HepG2 (cell line): ENCODE data around the gene NEGR1. TPM values are rescaled to one million over a fixed set of nuclear protein-coding genes. Genes with fewer than 3 reads are reported as not detected.

Experiments
- ZFYVE20 ChIP-seq: sonication (generic); formaldehyde crosslinking; IDR thresholded peaks from 2 replicates; pipeline ENCODE4 v1.8.0; 2023; ENCODE audit warnings: low read depth, mild to moderate bottlenecking, moderate library complexity, missing genetic modification reagents, borderline replicate concordance
- ZNF234 ChIP-seq: sonication (generic); formaldehyde crosslinking; conservative IDR thresholded peaks from 2 replicates; pipeline ENCODE4 v1.5.1; 2020; ENCODE audit warnings: mild to moderate bottlenecking, missing genetic modification reagents
- ZNF629 ChIP-seq: sonication (generic); formaldehyde crosslinking; conservative IDR thresholded peaks from 2 replicates; pipeline ENCODE4 v1.5.0; 2020; ENCODE audit warnings: missing genetic modification reagents
- ZNF788 ChIP-seq: sonication (generic); formaldehyde crosslinking; IDR thresholded peaks from 2 replicates; pipeline ENCODE4 v1.5.0; 2020; ENCODE audit warnings: mild to moderate bottlenecking, missing genetic modification reagents, borderline replicate concordance
- polyA plus RNA-seq, 8 experiments: library from polyadenylated mRNA; depleted of rRNA in 3 of 8; stranded (reverse) in 7 of 8; unstranded in 1 of 8; fragments of >200 nt; fragmentation: Illumina TruSeq in 4 of 8; extraction: Trizol in 4 of 8; gene quantifications; 2 replicates each; pipeline versions ENCODE4 v1.2.1 to v1.2.3, GENCODE V29; 2011 to 2016; ENCODE audit warnings: low read depth in 4 of 8, missing spikeins in 1 of 8, mixed read lengths in 1 of 8; ENCODE audit not compliant: insufficient read depth in 1 of 8
- total RNA-seq, 5 experiments: library from RNA; depleted of rRNA; stranded (reverse); fragments of >200 nt; fragmentation: Illumina TruSeq; extraction: Trizol; gene quantifications; 2 replicates each; pipeline ENCODE4 v1.2.3, GENCODE V29; 2016; ENCODE audit warnings: low read depth in 1 of 5
- TF ChIP-seq, protein P1 (sequence below): sonication (generic); formaldehyde crosslinking; IDR thresholded peaks from 2 replicates; pipeline ENCODE4 v1.5.0; 2020; ENCODE audit warnings: mild to moderate bottlenecking, missing genetic modification reagents, borderline replicate concordance
- TF ChIP-seq, protein P2 (sequence below): sonication (generic); formaldehyde crosslinking; IDR thresholded peaks from 2 replicates; pipeline ENCODE4 v1.9.0; 2021; ENCODE audit warnings: missing genetic modification reagents, borderline replicate concordance

NEGR1 gene
- total and polyA plus RNA-seq, 2 of the 13 experiments (the other 11 are each of a cell fraction or from before 2014, with no cell fraction given) = not detected

DNA sequence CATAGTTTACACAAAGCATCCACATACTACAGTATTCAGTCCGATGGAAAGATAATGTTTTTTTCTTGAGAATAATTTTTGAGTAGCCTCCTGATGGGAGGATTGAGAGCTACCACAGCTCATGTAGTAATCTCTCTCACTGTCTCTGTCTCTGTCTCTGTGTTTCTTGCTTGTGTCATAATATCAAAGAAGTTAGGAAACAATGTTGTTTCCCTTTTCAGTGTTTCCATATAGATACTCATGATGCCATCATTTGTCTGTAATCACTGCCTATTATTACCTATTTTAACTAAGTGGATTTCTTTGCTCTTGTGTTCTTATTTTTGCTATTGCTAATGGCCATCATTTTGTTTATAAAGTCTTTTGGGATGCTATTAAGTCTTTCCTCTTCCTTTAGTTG lies 367.7 kb downstream of the NEGR1 start (continued):
- TF ChIP-seq, protein P1, sequence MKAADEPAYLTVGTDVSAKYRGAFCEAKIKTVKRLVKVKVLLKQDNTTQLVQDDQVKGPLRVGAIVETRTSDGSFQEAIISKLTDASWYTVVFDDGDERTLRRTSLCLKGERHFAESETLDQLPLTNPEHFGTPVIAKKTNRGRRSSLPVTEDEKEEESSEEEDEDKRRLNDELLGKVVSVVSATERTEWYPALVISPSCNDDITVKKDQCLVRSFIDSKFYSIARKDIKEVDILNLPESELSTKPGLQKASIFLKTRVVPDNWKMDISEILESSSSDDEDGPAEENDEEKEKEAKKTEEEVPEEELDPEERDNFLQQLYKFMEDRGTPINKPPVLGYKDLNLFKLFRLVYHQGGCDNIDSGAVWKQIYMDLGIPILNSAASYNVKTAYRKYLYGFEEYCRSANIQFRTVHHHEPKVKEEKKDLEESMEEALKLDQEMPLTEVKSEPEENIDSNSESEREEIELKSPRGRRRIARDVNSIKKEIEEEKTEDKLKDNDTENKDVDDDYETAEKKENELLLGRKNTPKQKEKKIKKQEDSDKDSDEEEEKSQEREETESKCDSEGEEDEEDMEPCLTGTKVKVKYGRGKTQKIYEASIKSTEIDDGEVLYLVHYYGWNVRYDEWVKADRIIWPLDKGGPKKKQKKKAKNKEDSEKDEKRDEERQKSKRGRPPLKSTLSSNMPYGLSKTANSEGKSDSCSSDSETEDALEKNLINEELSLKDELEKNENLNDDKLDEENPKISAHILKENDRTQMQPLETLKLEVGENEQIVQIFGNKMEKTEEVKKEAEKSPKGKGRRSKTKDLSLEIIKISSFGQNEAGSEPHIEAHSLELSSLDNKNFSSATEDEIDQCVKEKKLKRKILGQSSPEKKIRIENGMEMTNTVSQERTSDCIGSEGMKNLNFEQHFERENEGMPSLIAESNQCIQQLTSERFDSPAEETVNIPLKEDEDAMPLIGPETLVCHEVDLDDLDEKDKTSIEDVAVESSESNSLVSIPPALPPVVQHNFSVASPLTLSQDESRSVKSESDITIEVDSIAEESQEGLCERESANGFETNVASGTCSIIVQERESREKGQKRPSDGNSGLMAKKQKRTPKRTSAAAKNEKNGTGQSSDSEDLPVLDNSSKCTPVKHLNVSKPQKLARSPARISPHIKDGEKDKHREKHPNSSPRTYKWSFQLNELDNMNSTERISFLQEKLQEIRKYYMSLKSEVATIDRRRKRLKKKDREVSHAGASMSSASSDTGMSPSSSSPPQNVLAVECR (CRISPR knock-in tag) = no peak
- TF ChIP-seq ZFYVE20 (CRISPR knock-in tag) = no peak
- TF ChIP-seq, protein P2, sequence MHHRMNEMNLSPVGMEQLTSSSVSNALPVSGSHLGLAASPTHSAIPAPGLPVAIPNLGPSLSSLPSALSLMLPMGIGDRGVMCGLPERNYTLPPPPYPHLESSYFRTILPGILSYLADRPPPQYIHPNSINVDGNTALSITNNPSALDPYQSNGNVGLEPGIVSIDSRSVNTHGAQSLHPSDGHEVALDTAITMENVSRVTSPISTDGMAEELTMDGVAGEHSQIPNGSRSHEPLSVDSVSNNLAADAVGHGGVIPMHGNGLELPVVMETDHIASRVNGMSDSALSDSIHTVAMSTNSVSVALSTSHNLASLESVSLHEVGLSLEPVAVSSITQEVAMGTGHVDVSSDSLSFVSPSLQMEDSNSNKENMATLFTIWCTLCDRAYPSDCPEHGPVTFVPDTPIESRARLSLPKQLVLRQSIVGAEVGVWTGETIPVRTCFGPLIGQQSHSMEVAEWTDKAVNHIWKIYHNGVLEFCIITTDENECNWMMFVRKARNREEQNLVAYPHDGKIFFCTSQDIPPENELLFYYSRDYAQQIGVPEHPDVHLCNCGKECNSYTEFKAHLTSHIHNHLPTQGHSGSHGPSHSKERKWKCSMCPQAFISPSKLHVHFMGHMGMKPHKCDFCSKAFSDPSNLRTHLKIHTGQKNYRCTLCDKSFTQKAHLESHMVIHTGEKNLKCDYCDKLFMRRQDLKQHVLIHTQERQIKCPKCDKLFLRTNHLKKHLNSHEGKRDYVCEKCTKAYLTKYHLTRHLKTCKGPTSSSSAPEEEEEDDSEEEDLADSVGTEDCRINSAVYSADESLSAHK (CRISPR knock-in tag) = no peak
- no peak for TF ChIP-seq ZNF234 (CRISPR knock-in tag)
- TF ChIP-seq ZNF788 (CRISPR knock-in tag) = no peak
- TF ChIP-seq ZNF629 (CRISPR knock-in tag) = no peak
- TF ChIP-seq, all 625 proteins: peak for 0
